ENCODE data around the gene CCL8. TPM values are rescaled to one million over a fixed set of nuclear protein-coding genes. Genes with fewer than 3 reads are reported as not detected.

CCL8 gene
- not detected in 2 replicates for total RNA-seq
- long read RNA-seq = 0 reads

GRCh38 chr17:34319039-34319483, at the start of gene CCL8:
TSS of gene CCL8 (plus strand) at chr17:34319435. CDS start at chr17:34319502, 67 bp downstream.
- no peak within 1 kb of the TSS for H3K4me3 Mint-ChIP-seq (ENCODE audit: low read depth)
- TF ChIP-seq CTCF (IDR thresholded peaks at IDR 0.05; ENCODE audit: unreplicated experiment) = no peak
- peaks cover 2% of the 10 kb centered on the region for H3K27me3 Mint-ChIP-seq
- H3K36me3 Mint-ChIP-seq (ENCODE audit: insufficient read depth) = no peaks in the 10 kb centered on the region
- DNase-seq (ENCODE audit: low spot score, unreplicated experiment) = no peak
- peaks cover 3% of the 10 kb centered on the region for H3K4me1 Mint-ChIP-seq (ENCODE audit: low read depth)
- H3K9me3 Mint-ChIP-seq (ENCODE audit: low read depth) = no peaks in the 10 kb centered on the region
- no peak within 1 kb of the TSS for H3K27ac Mint-ChIP-seq

DNA sequence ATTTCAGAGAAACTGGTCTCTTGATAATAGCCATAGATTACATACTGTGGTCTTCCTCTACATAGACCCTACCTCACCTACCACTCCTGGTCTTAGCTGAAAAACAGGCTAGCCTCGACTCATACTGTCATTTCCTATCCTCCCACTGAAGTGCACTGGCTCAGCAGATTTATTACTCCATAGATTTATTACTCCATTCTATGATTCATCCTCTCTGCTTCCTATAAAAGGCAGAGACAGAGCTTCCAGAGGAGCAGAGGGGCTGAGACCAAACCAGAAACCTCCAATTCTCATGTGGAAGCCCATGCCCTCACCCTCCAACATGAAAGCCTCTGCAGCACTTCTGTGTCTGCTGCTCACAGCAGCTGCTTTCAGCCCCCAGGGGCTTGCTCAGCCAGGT, 49.3 kb upstream of the CCL8 start, which contains the start of gene CCL7:
Gene CCL7 (plus strand): TSS at position 253 of the 400 bp plus-strand sequence. CDS start 70 bp downstream, at position 323.
- H3K4me1 Mint-ChIP-seq (ENCODE audit: low read depth) = no peaks in the 10 kb centered on the region
- H3K27me3 Mint-ChIP-seq = peaks cover 19% of the 10 kb centered on the region
- no peak within 1 kb of the TSS for H3K4me3 Mint-ChIP-seq (ENCODE audit: low read depth)
- no peak within 1 kb of the TSS for H3K27ac Mint-ChIP-seq
- no peaks in the 10 kb centered on the region for H3K36me3 Mint-ChIP-seq (ENCODE audit: insufficient read depth)
- TF ChIP-seq CTCF (IDR thresholded peaks at IDR 0.05; ENCODE audit: unreplicated experiment) = no peak
- DNase-seq (ENCODE audit: low spot score, unreplicated experiment) = no peak
- no peaks in the 10 kb centered on the region for H3K9me3 Mint-ChIP-seq (ENCODE audit: low read depth)

DNA sequence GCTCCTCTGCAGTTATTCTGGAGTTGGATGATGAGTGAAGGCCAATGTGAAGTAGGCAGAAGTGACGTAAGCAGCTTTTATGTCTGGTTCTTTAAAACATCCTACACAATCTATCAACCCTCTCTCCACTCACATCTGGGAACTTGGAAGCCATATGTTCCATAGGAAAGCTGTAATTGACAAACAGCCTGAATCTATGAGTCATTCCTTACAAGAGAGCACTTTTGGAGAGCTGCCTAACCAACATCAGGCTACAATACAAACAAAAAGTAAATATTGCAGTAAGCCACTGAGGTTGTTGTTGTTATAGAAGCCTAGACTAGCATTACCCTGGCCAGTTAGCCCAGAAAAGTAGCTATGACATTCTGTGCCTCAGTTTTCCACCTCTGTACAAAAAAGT, 43.4 kb upstream of the CCL8 start:
- H3K4me3 Mint-ChIP-seq (ENCODE audit: low read depth) = no peak overlapping the region
- TF ChIP-seq CTCF (IDR thresholded peaks at IDR 0.05; ENCODE audit: unreplicated experiment) = no peak
- H3K4me1 Mint-ChIP-seq (ENCODE audit: low read depth) = peaks cover 5% of the 10 kb centered on the region
- H3K36me3 Mint-ChIP-seq (ENCODE audit: insufficient read depth) = no peaks in the 10 kb centered on the region
- H3K27me3 Mint-ChIP-seq = peaks cover 23% of the 10 kb centered on the region
- DNase-seq (ENCODE audit: low spot score, unreplicated experiment) = no peak
- no peak overlapping the region for H3K27ac Mint-ChIP-seq
- no peaks in the 10 kb centered on the region for H3K9me3 Mint-ChIP-seq (ENCODE audit: low read depth)

- peaks cover 5% of the 10 kb centered on the region for H3K4me1 Mint-ChIP-seq (ENCODE audit: low read depth)
These were observed 42.4 kb upstream of the CCL8 start for GRCh38 chr17:34276826-34277225.

DNA sequence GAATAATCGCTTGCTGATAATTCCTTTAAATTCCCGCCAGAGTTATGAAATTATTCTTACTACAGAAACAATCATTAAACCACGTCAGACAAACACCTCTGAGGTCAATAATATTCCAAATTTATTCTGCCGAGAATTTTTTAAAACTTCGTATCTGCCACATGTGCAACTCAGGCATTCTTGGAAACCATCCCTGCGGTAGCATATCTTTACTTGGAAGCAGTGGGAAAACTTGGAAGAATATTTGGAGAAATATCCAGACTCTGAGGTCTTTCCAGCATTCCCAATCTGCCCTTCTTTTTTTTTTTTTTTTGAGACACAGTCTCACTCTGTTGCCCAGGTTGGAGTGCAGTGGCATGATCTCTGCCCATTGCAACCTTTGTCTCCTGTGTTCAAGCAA, 35.7 kb upstream of the CCL8 start:
- no peak for TF ChIP-seq CTCF (IDR thresholded peaks at IDR 0.05; ENCODE audit: unreplicated experiment)
- H3K36me3 Mint-ChIP-seq (ENCODE audit: insufficient read depth) = no peaks in the 10 kb centered on the region
- peaks cover 8% of the 10 kb centered on the region for H3K9me3 Mint-ChIP-seq (ENCODE audit: low read depth)
- no peak overlapping the region for H3K27ac Mint-ChIP-seq
- no peak for DNase-seq (ENCODE audit: low spot score, unreplicated experiment)
- H3K27me3 Mint-ChIP-seq = peaks cover 10% of the 10 kb centered on the region
- no peak overlapping the region for H3K4me3 Mint-ChIP-seq (ENCODE audit: low read depth)
- H3K4me1 Mint-ChIP-seq (ENCODE audit: low read depth) = peaks cover 5% of the 10 kb centered on the region

More at GRCh38 chr17:34276826-34277225, 42.4 kb upstream of the CCL8 start:
- TF ChIP-seq CTCF (IDR thresholded peaks at IDR 0.05; ENCODE audit: unreplicated experiment) = no peak
- no peaks in the 10 kb centered on the region for H3K36me3 Mint-ChIP-seq (ENCODE audit: insufficient read depth)
- peaks cover 16% of the 10 kb centered on the region for H3K27me3 Mint-ChIP-seq
- no peak overlapping the region for H3K27ac Mint-ChIP-seq
- no peak overlapping the region for H3K4me3 Mint-ChIP-seq (ENCODE audit: low read depth)
- DNase-seq (ENCODE audit: low spot score, unreplicated experiment) = no peak
- H3K9me3 Mint-ChIP-seq (ENCODE audit: low read depth) = peaks cover 7% of the 10 kb centered on the region
